ENCODE results near the gene GPC1.

DNA sequence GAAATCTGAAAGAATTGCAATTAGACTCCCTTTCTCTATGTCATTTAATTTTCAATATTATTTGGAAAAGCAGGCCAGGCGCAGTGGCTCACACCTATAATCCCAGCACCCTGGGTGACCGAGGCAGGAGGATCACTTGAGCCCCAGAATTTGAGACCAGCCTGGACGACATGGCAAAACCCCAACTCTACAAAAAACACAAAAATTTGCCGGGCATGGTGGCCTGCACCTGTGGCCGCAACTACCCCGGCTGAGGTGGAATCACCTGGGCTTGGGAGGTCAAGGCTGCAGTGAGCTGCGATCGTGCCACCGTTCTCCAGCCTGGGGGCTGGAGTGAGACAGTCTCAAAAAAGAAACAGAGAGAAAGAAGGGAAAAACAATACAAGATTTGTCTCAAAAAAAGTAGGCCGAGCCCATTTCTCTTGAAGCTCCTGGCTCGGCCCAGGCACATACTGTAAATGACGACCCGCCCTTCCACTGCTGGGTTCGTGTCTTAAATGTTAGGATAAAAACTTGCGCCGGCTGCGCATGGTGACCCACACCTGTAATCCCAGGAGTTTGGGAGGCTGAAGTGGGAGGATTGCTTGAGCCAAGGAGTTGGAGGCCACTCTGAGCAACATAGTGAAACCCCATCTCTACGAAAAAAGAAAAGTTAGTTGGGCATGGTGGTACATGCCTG lies 31.1 kb upstream of the GPC1 start:
- TF ChIP-seq, protein P1, sequence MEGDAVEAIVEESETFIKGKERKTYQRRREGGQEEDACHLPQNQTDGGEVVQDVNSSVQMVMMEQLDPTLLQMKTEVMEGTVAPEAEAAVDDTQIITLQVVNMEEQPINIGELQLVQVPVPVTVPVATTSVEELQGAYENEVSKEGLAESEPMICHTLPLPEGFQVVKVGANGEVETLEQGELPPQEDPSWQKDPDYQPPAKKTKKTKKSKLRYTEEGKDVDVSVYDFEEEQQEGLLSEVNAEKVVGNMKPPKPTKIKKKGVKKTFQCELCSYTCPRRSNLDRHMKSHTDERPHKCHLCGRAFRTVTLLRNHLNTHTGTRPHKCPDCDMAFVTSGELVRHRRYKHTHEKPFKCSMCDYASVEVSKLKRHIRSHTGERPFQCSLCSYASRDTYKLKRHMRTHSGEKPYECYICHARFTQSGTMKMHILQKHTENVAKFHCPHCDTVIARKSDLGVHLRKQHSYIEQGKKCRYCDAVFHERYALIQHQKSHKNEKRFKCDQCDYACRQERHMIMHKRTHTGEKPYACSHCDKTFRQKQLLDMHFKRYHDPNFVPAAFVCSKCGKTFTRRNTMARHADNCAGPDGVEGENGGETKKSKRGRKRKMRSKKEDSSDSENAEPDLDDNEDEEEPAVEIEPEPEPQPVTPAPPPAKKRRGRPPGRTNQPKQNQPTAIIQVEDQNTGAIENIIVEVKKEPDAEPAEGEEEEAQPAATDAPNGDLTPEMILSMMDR (IDR thresholded peaks at IDR 0.05) = no peak
- TF ChIP-seq TEAD4 (IDR thresholded peaks at IDR 0.05; ENCODE audit: borderline replicate concordance, insufficient read depth) (no peak), CHD2 (IDR thresholded peaks at IDR 0.05; ENCODE audit: low read length, partially characterized antibody) (no peak), JUND (IDR thresholded peaks at IDR 0.05) (no peak), EP300 (IDR thresholded peaks at IDR 0.05; ENCODE audit: borderline replicate concordance in 1 of 2, low read depth in 1 of 2, low read length in 1 of 2) (no peak), RCOR1 (IDR thresholded peaks at IDR 0.05; ENCODE audit: low read length) (no peak), ELF1 (IDR thresholded peaks at IDR 0.05) (no peak), SMC3 (IDR thresholded peaks at IDR 0.05; ENCODE audit: low read depth, low read length) (no peak), RXRA (IDR thresholded peaks at IDR 0.05; ENCODE audit: borderline replicate concordance, low read depth) (no peak), POLR2AphosphoS5 (IDR thresholded peaks at IDR 0.05; ENCODE audit: low read depth, low read length) (no peak)
- TF ChIP-seq, protein P2, sequence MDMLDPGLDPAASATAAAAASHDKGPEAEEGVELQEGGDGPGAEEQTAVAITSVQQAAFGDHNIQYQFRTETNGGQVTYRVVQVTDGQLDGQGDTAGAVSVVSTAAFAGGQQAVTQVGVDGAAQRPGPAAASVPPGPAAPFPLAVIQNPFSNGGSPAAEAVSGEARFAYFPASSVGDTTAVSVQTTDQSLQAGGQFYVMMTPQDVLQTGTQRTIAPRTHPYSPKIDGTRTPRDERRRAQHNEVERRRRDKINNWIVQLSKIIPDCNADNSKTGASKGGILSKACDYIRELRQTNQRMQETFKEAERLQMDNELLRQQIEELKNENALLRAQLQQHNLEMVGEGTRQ (IDR thresholded peaks at IDR 0.05; ENCODE audit: borderline replicate concordance, low read depth, low read length) = no peak

All from SK-N-SH (cell line).